HCT116 (cell line): ENCODE results near the gene KCNN3. TPM values are rescaled to one million over a fixed set of nuclear protein-coding genes. Genes with fewer than 3 reads are reported as not detected.

Experiments
- ATAC-seq: fragments of 200-7000 bp; cut with Tn5 transposase; 2 replicates; pipeline ENCODE4 v1.9.1; 2020; ENCODE audit warnings: mild to moderate bottlenecking, moderate library complexity
- BruUV-seq: library from RNA; stranded (reverse); fragments of 400-500 nt; replicated peaks from 2 replicates; lab custom pipeline; 2021; lab: Mats Ljungman, UMichigan
- CTCF ChIA-PET: fragments of 300-600 bp; sonication (Branson Sonifier 250); formaldehyde crosslinking; loops from one replicate; lab custom pipeline; 2021; ENCODE audit warnings: antibody characterized with exemption; lab: Charles Lee
- POLR2A ChIA-PET: fragments of 300-600, 350-600 bp; sonication (Branson Sonifier 250); formaldehyde crosslinking; loops from one replicate; lab custom pipeline; 2021; ENCODE audit warnings: antibody characterized with exemption; lab: Charles Lee
- RAD21 ChIA-PET, 2 experiments: fragments of 300-600 bp; sonication (Branson Sonifier 250); formaldehyde crosslinking; loops; one replicate each; lab custom pipeline; 2023; ENCODE audit warnings: low total read pairs in 2 of 2; ENCODE audit not compliant: uncharacterized antibody in 2 of 2, unreplicated experiment in 2 of 2, low non-redundant PET in 1 of 2; lab: Charles Lee
- DNase-seq: peaks from one replicate; pipeline ENCODE4 v3.0.0-alpha.2; 2010; ENCODE audit warnings: low read depth, low spot score
- H2AFZ ChIP-seq: fragments of 200-600 bp; shearing (Covaris generic), sonication (generic); 2 replicates; pipeline ENCODE4 v1.6.1; 2017; ENCODE audit warnings: low read depth, mixed run types, mixed read lengths, antibody characterized with exemption, low read length; ENCODE audit not compliant: poor library complexity, severe bottlenecking
- H3K27ac ChIP-seq: 2 replicates; pipeline ENCODE4 v1.5.1; 2012; ENCODE audit warnings: low read depth, low read length
- H3K27me3 ChIP-seq: fragments of 200-600 bp; sonication (generic); 2 replicates; pipeline ENCODE4 v1.6.1; 2016; ENCODE audit warnings: mixed run types, low read length, mixed read lengths; ENCODE audit not compliant: insufficient read depth
- H3K36me3 ChIP-seq, 2 experiments: fragments of 200-500 bp in 1 of 2; fragments of 200-600 bp in 1 of 2; sonication (Bioruptor generic) in 1 of 2; sonication (generic) in 1 of 2; 2 replicates each; pipeline versions ENCODE4 v1.5.1 to v1.6.1; 2014 to 2016; ENCODE audit warnings: low read length in 2 of 2, inconsistent platforms in 1 of 2, mixed read lengths in 1 of 2, mixed run types in 1 of 2; ENCODE audit not compliant: insufficient read depth in 2 of 2, control insufficient read depth in 1 of 2
- H3K4me1 ChIP-seq, 2 experiments: fragments of 200-600 bp in 1 of 2; sonication (generic) in 1 of 2; 2 replicates each; pipeline versions ENCODE4 v1.5.1 to v1.6.1; 2012 to 2017; ENCODE audit warnings: low read length in 2 of 2, inconsistent platforms in 1 of 2, mild to moderate bottlenecking in 1 of 2, mixed read lengths in 1 of 2, mixed run types in 1 of 2, moderate library complexity in 1 of 2; ENCODE audit not compliant: insufficient read depth in 2 of 2, control insufficient read depth in 1 of 2
- H3K4me2 ChIP-seq: fragments of 200-600 bp; sonication (generic); 2 replicates; pipeline ENCODE4 v1.6.1; 2017; ENCODE audit warnings: mixed run types, low read length, mixed read lengths
- H3K4me3 ChIP-seq, 2 experiments: fragments of 200-600 bp in 1 of 2; sonication (generic) in 1 of 2; replicated peaks in 1 of 2; 2 replicates each; pipeline ENCODE4 v1.5.1; 2011 to 2016; ENCODE audit warnings: low read length in 2 of 2, control low read depth in 1 of 2, low read depth in 1 of 2, mild to moderate bottlenecking in 1 of 2, mixed read lengths in 1 of 2, mixed run types in 1 of 2
- H3K79me2 ChIP-seq: fragments of 200-600 bp; sonication (generic); 2 replicates; pipeline ENCODE4 v1.6.1; 2017; ENCODE audit warnings: mild to moderate bottlenecking, mixed run types, low read length, moderate library complexity, mixed read lengths; ENCODE audit not compliant: insufficient read depth
- H3K9ac ChIP-seq: fragments of 200-600 bp; sonication (generic); 2 replicates; pipeline ENCODE4 v1.6.1; 2016; ENCODE audit warnings: low read length, mixed read lengths
- H3K9me2 ChIP-seq: fragments of 200-600 bp; sonication (generic), shearing (Covaris generic); 2 replicates; pipeline ENCODE4 v1.6.1; 2017; ENCODE audit warnings: mixed run types, mild to moderate bottlenecking, moderate library complexity; ENCODE audit not compliant: insufficient read depth
- H3K9me3 ChIP-seq, 2 experiments: fragments of 200-500 bp in 1 of 2; fragments of 200-600 bp in 1 of 2; sonication (Bioruptor generic) in 1 of 2; sonication (generic) in 1 of 2; 2 replicates each; pipeline ENCODE4 v1.6.1; 2014 to 2017; ENCODE audit warnings: low read length in 2 of 2, mixed read lengths in 2 of 2, inconsistent platforms in 1 of 2, low read depth in 1 of 2, mild to moderate bottlenecking in 1 of 2, mixed run types in 1 of 2, moderate library complexity in 1 of 2; ENCODE audit not compliant: control insufficient read depth in 1 of 2, insufficient read depth in 1 of 2
- H4K20me1 ChIP-seq: fragments of 200-600 bp; sonication (generic), shearing (Covaris generic); 2 replicates; pipeline ENCODE4 v1.6.1; 2017; ENCODE audit warnings: mixed run types, mild to moderate bottlenecking, moderate library complexity; ENCODE audit not compliant: insufficient read depth
- ATF3 ChIP-seq: IDR thresholded peaks from 2 replicates; pipeline ENCODE4 v1.6.1; 2012
- RAD21 ChIP-seq: IDR thresholded peaks from 2 replicates; pipeline ENCODE4 v1.6.1; 2012; ENCODE audit warnings: low read depth, mild to moderate bottlenecking
- SIN3A ChIP-seq: IDR thresholded peaks from 2 replicates; pipeline ENCODE4 v1.6.1; 2012; ENCODE audit warnings: low read depth
- SP1 ChIP-seq: IDR thresholded peaks from 2 replicates; pipeline ENCODE4 v1.6.1; 2012; ENCODE audit warnings: low read depth
- intact Hi-C: fragments of 100-400 bp; cut with micrococcal nuclease; formaldehyde crosslinking; loops from 2 replicates; pipeline ENCODE4 v1.10.0; 2022
- total RNA-seq: library from RNA; stranded (reverse); gene quantifications from one replicate; pipeline ENCODE4 v1.2.1, GENCODE V29; 2021; ENCODE audit not compliant: unreplicated experiment
- TF ChIP-seq, protein P1 (sequence below): IDR thresholded peaks from 2 replicates; pipeline ENCODE4 v1.6.1; 2011; ENCODE audit warnings: mild to moderate bottlenecking, low read length, moderate library complexity; ENCODE audit not compliant: insufficient replicate concordance; ENCODE audit errors: extremely low read depth

The KCNN3 gene
- total RNA-seq, 1 experiment from 2014 or later = 1.1 TPM

- no peaks in the 10 kb centered on the region for H4K20me1 ChIP-seq
- no peak overlapping the region for H3K4me2 ChIP-seq
- no peak for DNase-seq
- H3K4me1 ChIP-seq = peaks cover 0 to 8% of the 10 kb centered on the region in 2 experiments; a peak in 1 of 4 replicates
- ChIA-PET RAD21 (no interaction called here), POLR2A (no interaction called here), CTCF (no interaction called here)
- ATAC-seq = no peak
- no peaks in the 10 kb centered on the region for H3K79me2 ChIP-seq
- no peaks in the 10 kb centered on the region for H3K9me3 ChIP-seq
- H3K4me3 ChIP-seq = no peak overlapping the region
- no peak overlapping the region for H2AFZ ChIP-seq
- intact Hi-C loops = loop anchor here (5.0 kb wide), 1 partner anchor 264 kb away; no protein-coding TSS in a partner anchor
- no peak for TF ChIP-seq SP1
- TF ChIP-seq SIN3A = no peak
- TF ChIP-seq RAD21 = no peak
- TF ChIP-seq, protein P1, sequence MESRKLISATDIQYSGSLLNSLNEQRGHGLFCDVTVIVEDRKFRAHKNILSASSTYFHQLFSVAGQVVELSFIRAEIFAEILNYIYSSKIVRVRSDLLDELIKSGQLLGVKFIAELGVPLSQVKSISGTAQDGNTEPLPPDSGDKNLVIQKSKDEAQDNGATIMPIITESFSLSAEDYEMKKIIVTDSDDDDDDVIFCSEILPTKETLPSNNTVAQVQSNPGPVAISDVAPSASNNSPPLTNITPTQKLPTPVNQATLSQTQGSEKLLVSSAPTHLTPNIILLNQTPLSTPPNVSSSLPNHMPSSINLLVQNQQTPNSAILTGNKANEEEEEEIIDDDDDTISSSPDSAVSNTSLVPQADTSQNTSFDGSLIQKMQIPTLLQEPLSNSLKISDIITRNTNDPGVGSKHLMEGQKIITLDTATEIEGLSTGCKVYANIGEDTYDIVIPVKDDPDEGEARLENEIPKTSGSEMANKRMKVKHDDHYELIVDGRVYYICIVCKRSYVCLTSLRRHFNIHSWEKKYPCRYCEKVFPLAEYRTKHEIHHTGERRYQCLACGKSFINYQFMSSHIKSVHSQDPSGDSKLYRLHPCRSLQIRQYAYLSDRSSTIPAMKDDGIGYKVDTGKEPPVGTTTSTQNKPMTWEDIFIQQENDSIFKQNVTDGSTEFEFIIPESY = no peak
- no peak for TF ChIP-seq ATF3
- H3K36me3 ChIP-seq = no peaks in the 10 kb centered on the region
- H3K9ac ChIP-seq = no peak overlapping the region
- H3K27me3 ChIP-seq = peaks cover 3% of the 10 kb centered on the region; the same call in 1 of the 2 replicates
- H3K9me2 ChIP-seq = no peaks in the 10 kb centered on the region
- BruUV-seq = no TSS peak
- H3K27ac ChIP-seq = no peak overlapping the region
Measured at GRCh38 chr1:154746622-154747299, 123.3 kb downstream of the KCNN3 start.
